ENCODE data around the gene PHKB. TPM values are rescaled to one million over a fixed set of nuclear protein-coding genes. Genes with fewer than 3 reads are reported as not detected.

PHKB gene
- total and polyA plus RNA-seq, 2 donors (not counting 1 experiment from before 2014, with no cell fraction given) = 50.4 to 223 TPM

GRCh38 chr16:47713225-47713595 lies 252.1 kb downstream of the PHKB start:
- intact Hi-C loops (cut with micrococcal nuclease) = no loop called here
- ChIA-PET POLR2A (no interaction called here), CTCF (no interaction called here)
- ATAC-seq (ENCODE audit: low read depth) (no peak), DNase-seq (no peak)
- no peaks in the 10 kb centered on the region for H3K27me3 Mint-ChIP-seq
- no peak overlapping the region for H2AFZ ChIP-seq (ENCODE audit: insufficient read depth, low read depth, low read length, poor library complexity, severe bottlenecking)
- H3K4me1 Mint-ChIP-seq = no peaks in the 10 kb centered on the region
- H3K9me3 ChIP-seq (ENCODE audit: control extremely low read depth in 1 of 3, control insufficient read depth in 2 of 3, insufficient read depth in 1 of 3, low read length in 2 of 3) = no peaks in the 10 kb centered on the region
- no peaks in the 10 kb centered on the region for H3K4me1 ChIP-seq (ENCODE audit: control insufficient read depth in 2 of 2, insufficient read depth in 2 of 2, low read length in 2 of 2)
- H4K20me1 ChIP-seq (ENCODE audit: control insufficient read depth, insufficient read depth, low read length, poor library complexity, severe bottlenecking) = no peaks in the 10 kb centered on the region
- H3K36me3 ChIP-seq (replicated peaks in 1 of 2; ENCODE audit: control extremely low read depth in 1 of 2, control insufficient read depth in 1 of 2, extremely low read depth in 1 of 2, insufficient read depth in 2 of 2, low read length in 1 of 2) = no peaks in the 10 kb centered on the region
- H3K9ac ChIP-seq (ENCODE audit: low read length) = no peak overlapping the region
- H3K27me3 ChIP-seq (replicated peaks in 1 of 4; ENCODE audit: control extremely low read depth in 1 of 4, control insufficient read depth in 3 of 4, insufficient read depth in 4 of 4, low read length in 3 of 4) = peaks cover 0 to 2% (median 0%) of the 10 kb centered on the region in 4 experiments
- H3K9me3 Mint-ChIP-seq (ENCODE audit: insufficient read depth) = no peaks in the 10 kb centered on the region
- no peak overlapping the region for H3K4me2 ChIP-seq (replicated peaks; ENCODE audit: low read depth, low read length, poor library complexity, severe bottlenecking)
- H3K79me2 ChIP-seq (ENCODE audit: control insufficient read depth, insufficient read depth, low read length) = no peaks in the 10 kb centered on the region
- no peak overlapping the region for H3K4me3 Mint-ChIP-seq
- 33% methylated on average over 6 of the region's 6 CpGs for WGBS (ENCODE audit: insufficient coverage)
- no peak overlapping the region for H3K27ac Mint-ChIP-seq
- no peak for TF ChIP-seq EZH2 (IDR thresholded peaks at IDR 0.05; ENCODE audit: borderline replicate concordance, insufficient read depth, low read depth, low read length, poor library complexity, severe bottlenecking)
- TF ChIP-seq, protein P1, sequence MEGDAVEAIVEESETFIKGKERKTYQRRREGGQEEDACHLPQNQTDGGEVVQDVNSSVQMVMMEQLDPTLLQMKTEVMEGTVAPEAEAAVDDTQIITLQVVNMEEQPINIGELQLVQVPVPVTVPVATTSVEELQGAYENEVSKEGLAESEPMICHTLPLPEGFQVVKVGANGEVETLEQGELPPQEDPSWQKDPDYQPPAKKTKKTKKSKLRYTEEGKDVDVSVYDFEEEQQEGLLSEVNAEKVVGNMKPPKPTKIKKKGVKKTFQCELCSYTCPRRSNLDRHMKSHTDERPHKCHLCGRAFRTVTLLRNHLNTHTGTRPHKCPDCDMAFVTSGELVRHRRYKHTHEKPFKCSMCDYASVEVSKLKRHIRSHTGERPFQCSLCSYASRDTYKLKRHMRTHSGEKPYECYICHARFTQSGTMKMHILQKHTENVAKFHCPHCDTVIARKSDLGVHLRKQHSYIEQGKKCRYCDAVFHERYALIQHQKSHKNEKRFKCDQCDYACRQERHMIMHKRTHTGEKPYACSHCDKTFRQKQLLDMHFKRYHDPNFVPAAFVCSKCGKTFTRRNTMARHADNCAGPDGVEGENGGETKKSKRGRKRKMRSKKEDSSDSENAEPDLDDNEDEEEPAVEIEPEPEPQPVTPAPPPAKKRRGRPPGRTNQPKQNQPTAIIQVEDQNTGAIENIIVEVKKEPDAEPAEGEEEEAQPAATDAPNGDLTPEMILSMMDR (IDR thresholded peaks at IDR 0.05) = no peak
- H3K27ac ChIP-seq (ENCODE audit: low read length in 2 of 2) = no peak overlapping the region
- no peak overlapping the region for H3K4me3 ChIP-seq (ENCODE audit: control extremely low read depth in 1 of 5, extremely low read depth in 1 of 5, insufficient read depth in 1 of 5, low read depth in 2 of 5, low read length in 4 of 5)

DNA sequence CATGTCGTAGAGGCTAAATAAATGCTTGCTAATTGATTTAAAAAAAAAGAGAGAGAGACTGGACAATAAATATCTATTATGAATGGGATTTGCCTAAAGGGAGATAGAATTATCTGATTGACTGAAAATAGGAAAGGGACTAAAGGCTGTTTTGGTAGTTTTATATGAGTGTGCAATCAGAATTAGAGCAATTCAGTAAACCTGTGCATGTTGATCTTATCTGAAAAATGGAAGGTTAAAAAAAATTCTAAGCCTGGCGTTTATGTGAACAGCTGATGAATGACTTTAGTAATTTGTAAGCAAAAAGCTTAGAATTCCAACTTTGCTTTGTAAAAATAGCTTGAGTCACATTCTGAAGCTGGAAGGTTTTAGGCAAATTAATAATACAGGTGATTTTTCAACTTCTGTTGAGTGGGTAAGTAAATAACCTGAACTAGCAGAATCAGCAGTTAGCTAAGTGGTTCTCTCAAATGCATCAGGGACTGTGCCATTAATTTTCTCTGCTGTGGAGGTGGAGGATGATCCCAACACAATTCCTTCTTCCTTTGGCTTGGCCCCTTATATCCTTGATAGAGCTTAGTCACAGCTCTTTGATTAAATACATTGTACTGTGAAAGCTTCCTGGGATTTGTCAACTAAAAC lies 254.4 kb downstream of the PHKB start:
- Histone ChIP-seq H3K79me2 (ENCODE audit: control insufficient read depth, insufficient read depth, low read length) (no peaks in the 10 kb centered on the region), H3K36me3 (replicated peaks in 1 of 2; ENCODE audit: control extremely low read depth in 1 of 2, control insufficient read depth in 1 of 2, extremely low read depth in 1 of 2, insufficient read depth in 2 of 2, low read length in 1 of 2) (no peaks in the 10 kb centered on the region), H3K27me3 (replicated peaks in 1 of 4; ENCODE audit: control extremely low read depth in 1 of 4, control insufficient read depth in 3 of 4, insufficient read depth in 4 of 4, low read length in 3 of 4) (peaks cover 0 to 2% (median 0%) of the 10 kb centered on the region in 4 experiments), H3K4me1 (ENCODE audit: control insufficient read depth in 2 of 2, insufficient read depth in 2 of 2, low read length in 2 of 2) (no peaks in the 10 kb centered on the region), H3K4me2 (replicated peaks; ENCODE audit: low read depth, low read length, poor library complexity, severe bottlenecking) (no peak overlapping the region), H2AFZ (ENCODE audit: insufficient read depth, low read depth, low read length, poor library complexity, severe bottlenecking) (no peak overlapping the region), H3K27ac (ENCODE audit: low read length in 2 of 2) (no peak overlapping the region), H3K4me3 (ENCODE audit: control extremely low read depth in 1 of 5, extremely low read depth in 1 of 5, insufficient read depth in 1 of 5, low read depth in 2 of 5, low read length in 4 of 5) (no peak overlapping the region), H3K9me3 (ENCODE audit: control extremely low read depth in 1 of 3, control insufficient read depth in 2 of 3, insufficient read depth in 1 of 3, low read length in 2 of 3) (no peaks in the 10 kb centered on the region), H4K20me1 (ENCODE audit: control insufficient read depth, insufficient read depth, low read length, poor library complexity, severe bottlenecking) (no peaks in the 10 kb centered on the region), H3K9ac (ENCODE audit: low read length) (no peak overlapping the region)
- Mint-ChIP-seq H3K4me3 (no peak overlapping the region), H3K27ac (no peak overlapping the region), H3K27me3 (no peaks in the 10 kb centered on the region), H3K4me1 (no peaks in the 10 kb centered on the region), H3K9me3 (ENCODE audit: insufficient read depth) (no peaks in the 10 kb centered on the region)
- CTCF ChIA-PET = no interaction called here
- DNase-seq = no peak
- POLR2A ChIA-PET = no interaction called here
- no peak for ATAC-seq (ENCODE audit: low read depth)
- TF ChIP-seq, protein P1 (IDR thresholded peaks at IDR 0.05) = no peak
- no peak for TF ChIP-seq EZH2 (IDR thresholded peaks at IDR 0.05; ENCODE audit: borderline replicate concordance, insufficient read depth, low read depth, low read length, poor library complexity, severe bottlenecking)
- intact Hi-C loops (cut with micrococcal nuclease) = no loop called here
- WGBS (ENCODE audit: insufficient coverage) = 100% methylated on average over 2 of the region's 2 CpGs

Data from B cell (primary cell).